Panc1 (cell line): ENCODE measurements around the gene SETD1A. TPM values are rescaled to one million over a fixed set of nuclear protein-coding genes. Genes with fewer than 3 reads are reported as not detected.

Experiments used
- ATAC-seq: fragments of 200-7000 bp; cut with Tn5 transposase; 2 replicates; pipeline ENCODE4 v1.9.1; 2020; ENCODE audit warnings: mild to moderate bottlenecking, moderate library complexity
- BruUV-seq: library from RNA; stranded (reverse); fragments of 400-500 nt; replicated peaks from 2 replicates; lab custom pipeline; 2021; lab: Mats Ljungman, UMichigan
- CTCF ChIA-PET: fragments of 300-600 bp; sonication (Branson Sonifier 250); formaldehyde crosslinking; loops from one replicate; lab custom pipeline; 2022; ENCODE audit warnings: antibody characterized with exemption; lab: Charles Lee
- POLR2A ChIA-PET: fragments of 300-600 bp; sonication (Branson Sonifier 250); formaldehyde crosslinking; loops from one replicate; lab custom pipeline; 2022; ENCODE audit warnings: antibody characterized with exemption; lab: Charles Lee
- DNase-seq: peaks from one replicate; pipeline ENCODE4 v3.0.0-alpha.2; 2010; ENCODE audit warnings: low read depth, low spot score
- H3K27ac ChIP-seq: 2 replicates; pipeline ENCODE4 v1.5.1; 2011; ENCODE audit warnings: mild to moderate bottlenecking, low read length, inconsistent platforms
- H3K27me3 ChIP-seq: fragments of 200-500 bp; sonication (Bioruptor generic); 2 replicates; pipeline ENCODE4 v1.6.0; 2014; ENCODE audit warnings: low read length, inconsistent platforms; ENCODE audit not compliant: control insufficient read depth, insufficient read depth
- H3K36me3 ChIP-seq: fragments of 200-500 bp; sonication (Bioruptor generic); 2 replicates; pipeline ENCODE4 v1.5.1; 2014; ENCODE audit warnings: inconsistent platforms, mild to moderate bottlenecking, low read length, moderate library complexity; ENCODE audit not compliant: control insufficient read depth, insufficient read depth
- H3K4me1 ChIP-seq: 2 replicates; pipeline ENCODE4 v1.5.1; 2011; ENCODE audit warnings: inconsistent platforms, mild to moderate bottlenecking, low read length, moderate library complexity; ENCODE audit not compliant: control insufficient read depth, insufficient read depth
- H3K4me3 ChIP-seq, 2 experiments: 2 replicates each; pipeline ENCODE4 v1.5.1; 2011 to 2012; ENCODE audit warnings: low read depth in 2 of 2, low read length in 2 of 2, mild to moderate bottlenecking in 2 of 2, inconsistent platforms in 1 of 2, moderate library complexity in 1 of 2
- H3K9me3 ChIP-seq: fragments of 200-500 bp; sonication (Bioruptor generic); 2 replicates; pipeline ENCODE4 v1.5.1; 2014; ENCODE audit warnings: low read depth, mild to moderate bottlenecking, inconsistent platforms, low read length, moderate library complexity; ENCODE audit not compliant: control insufficient read depth, insufficient read depth
- CTCF ChIP-seq: fragments of 450-650 bp; IDR thresholded peaks from 2 replicates; pipeline ENCODE4 v1.5.1; 2017; ENCODE audit warnings: mild to moderate bottlenecking
- POLR2AphosphoS5 ChIP-seq: IDR thresholded peaks from 2 replicates; pipeline ENCODE4 v1.6.1; 2012; ENCODE audit warnings: mild to moderate bottlenecking, low read depth, low read length, moderate library complexity
- REST ChIP-seq, 2 experiments: IDR thresholded peaks; 2 replicates each; pipeline ENCODE4 v1.6.1; 2011 to 2012; ENCODE audit warnings: low read depth in 2 of 2, control low read depth in 1 of 2, low read length in 1 of 2, mild to moderate bottlenecking in 1 of 2, moderate library complexity in 1 of 2; ENCODE audit not compliant: insufficient read depth in 1 of 2
- SIN3A ChIP-seq: IDR thresholded peaks from 2 replicates; pipeline ENCODE4 v1.6.1; 2012; ENCODE audit warnings: low read depth, mild to moderate bottlenecking, low read length, moderate library complexity, borderline replicate concordance; ENCODE audit not compliant: insufficient read depth
- TCF7L2 ChIP-seq: IDR thresholded peaks from 2 replicates; pipeline ENCODE4 v1.6.1; 2011; ENCODE audit warnings: mild to moderate bottlenecking, low read depth, low read length, inconsistent platforms
- in situ Hi-C: cut with HindIII; loops from 2 replicates; pipeline ENCODE4 v1.10.0; 2016; ENCODE audit warnings: low sequenced_read_pairs, low pct_unique_long_range_greater_than_20kb
- intact Hi-C: fragments of 100-400 bp; cut with micrococcal nuclease; formaldehyde crosslinking; loops from one replicate; pipeline ENCODE4 v1.10.0; 2022; ENCODE audit not compliant: unreplicated experiment
- total RNA-seq: library from RNA; stranded (reverse); gene quantifications from one replicate; pipeline ENCODE4 v1.2.1, GENCODE V29; 2021; ENCODE audit not compliant: unreplicated experiment

SETD1A gene
- total RNA-seq, 1 experiment from 2014 or later = 38.7 TPM

- Histone ChIP-seq H3K4me3 (peak overlapping the region; percentile 82 to 91), H3K9me3 (no peaks in the 10 kb centered on the region), H3K4me1 (peaks cover 9% of the 10 kb centered on the region), H3K36me3 (no peaks in the 10 kb centered on the region), H3K27ac (peak overlapping the region; percentile 88), H3K27me3 (no peaks in the 10 kb centered on the region)
- DNase-seq (no peak), ATAC-seq (peak; percentile 47)
- CTCF ChIA-PET = no interaction called here
- in situ Hi-C loops (no loop called here), intact Hi-C loops (no loop called here)
- no TSS peak for BruUV-seq
- POLR2A ChIA-PET = no interaction called here
- TF ChIP-seq SIN3A = 0 out of 2 replicates have a peak, but pooled peaks have one; percentile 48
- TF ChIP-seq CTCF = peak; percentile 91; the same call in 1 of the 2 replicates
- TF ChIP-seq POLR2AphosphoS5 = no peak; the same call in 1 of the 2 replicates
Observed at GRCh38 chr16:30921748-30922419, 35.7 kb upstream of the SETD1A start.

GRCh38 chr16:30922420-30922959, 35.1 kb upstream of the SETD1A start:
- ATAC-seq (peak; percentile 92), DNase-seq (peak; percentile 99)
- TSS peak; percentile 91 for BruUV-seq
- no peaks in the 10 kb centered on the region for H3K9me3 ChIP-seq
- peaks cover 9% of the 10 kb centered on the region for H3K4me1 ChIP-seq
- peak overlapping the region; percentile 87 to 91 for H3K4me3 ChIP-seq
- ChIA-PET CTCF (no interaction called here), POLR2A (no interaction called here)
- peak overlapping the region; percentile 99 for H3K27ac ChIP-seq
- H3K36me3 ChIP-seq = no peaks in the 10 kb centered on the region
- in situ Hi-C loops (no loop called here), intact Hi-C loops (no loop called here)
- TF ChIP-seq CTCF (no peak), TCF7L2 (0 out of 2 replicates have a peak, but pooled peaks have one; percentile 14), REST (IDR thresholded peaks at IDR 0.05; ENCODE audit: insufficient read depth in 1 of 2, low read depth in 2 of 2, low read length in 1 of 2) (no peak), SIN3A (no peak), POLR2AphosphoS5 (peak; percentile 47; the same call in 1 of the 2 replicates)
- no peaks in the 10 kb centered on the region for H3K27me3 ChIP-seq
